SK-N-SH (cell line): ENCODE measurements around the gene SSR1. TPM values are rescaled to one million over a fixed set of nuclear protein-coding genes. Genes with fewer than 3 reads are reported as not detected.

Experiments
- CTCF ChIA-PET: fragments of 300-600, 350-600 bp; formaldehyde crosslinking; extraction: SDS; loops from one replicate; lab custom pipeline; 2021; lab: Yijun Ruan, JAX
- POLR2A ChIA-PET: fragments of 350-600 bp; sonication (Branson Sonifier 250); formaldehyde crosslinking; extraction: SDS; loops from one replicate; lab custom pipeline; 2020; ENCODE audit warnings: antibody characterized with exemption, inconsistent platforms; lab: Yijun Ruan, JAX
- DNase-seq: peaks from one replicate; pipeline ENCODE4 v3.0.0; 2012
- H2AFZ ChIP-seq: fragments of 200-600 bp; sonication (generic); 2 replicates; pipeline ENCODE4 v1.8.1; 2016; ENCODE audit warnings: antibody characterized with exemption, mild to moderate bottlenecking, low read depth
- H3F3A ChIP-seq: fragments of 200-600 bp; sonication (generic); replicated peaks from 2 replicates; pipeline ENCODE3; 2016; ENCODE audit warnings: antibody characterized with exemption, mild to moderate bottlenecking; ENCODE audit not compliant: insufficient read depth
- H3K27ac ChIP-seq, 2 experiments: fragments of 200-500 bp in 1 of 2; fragments of 200-600 bp in 1 of 2; sonication (Bioruptor generic) in 1 of 2; sonication (generic), shearing (Covaris generic) in 1 of 2; 2 replicates each; pipeline versions ENCODE4 v1.5.1 to v1.6.1; 2014 to 2016; ENCODE audit warnings: low read depth in 2 of 2, inconsistent platforms in 1 of 2, low read length in 1 of 2, mild to moderate bottlenecking in 1 of 2, mixed read lengths in 1 of 2
- H3K27me3 ChIP-seq: fragments of 200-600 bp; sonication (generic), shearing (Covaris generic); 2 replicates; pipeline ENCODE4 v1.6.1; 2016; ENCODE audit warnings: mixed run types; ENCODE audit not compliant: insufficient read depth
- H3K36me3 ChIP-seq, 2 experiments: fragments of 200-500 bp in 1 of 2; fragments of 200-600 bp in 1 of 2; sonication (Bioruptor generic) in 1 of 2; sonication (generic) in 1 of 2; replicated peaks in 1 of 2; 2 replicates each; pipeline versions ENCODE3 to v1.5.1; 2014 to 2016; ENCODE audit warnings: low read length in 1 of 2, mild to moderate bottlenecking in 1 of 2; ENCODE audit not compliant: insufficient read depth in 2 of 2, control insufficient read depth in 1 of 2
- H3K4me1 ChIP-seq, 2 experiments: fragments of 200-500 bp in 1 of 2; fragments of 200-600 bp in 1 of 2; sonication (Bioruptor generic) in 1 of 2; sonication (generic), shearing (Covaris generic) in 1 of 2; 2 replicates each; pipeline versions ENCODE4 v1.5.1 to v1.6.1; 2014 to 2016; ENCODE audit warnings: low read depth in 1 of 2, low read length in 1 of 2, mixed run types in 1 of 2; ENCODE audit not compliant: insufficient read depth in 2 of 2, control insufficient read depth in 1 of 2
- H3K4me2 ChIP-seq: fragments of 200-600 bp; sonication (generic), shearing (Covaris generic); 2 replicates; pipeline ENCODE4 v1.6.1; 2017; ENCODE audit warnings: mixed run types
- H3K4me3 ChIP-seq, 2 experiments: fragments of 200-500 bp in 1 of 2; fragments of 200-600 bp in 1 of 2; sonication (Bioruptor generic) in 1 of 2; sonication (generic), shearing (Covaris generic) in 1 of 2; 2 replicates each; pipeline versions ENCODE4 v1.5.1 to v1.8.1; 2014 to 2016; ENCODE audit warnings: low read depth in 2 of 2, inconsistent platforms in 1 of 2, low read length in 1 of 2, mild to moderate bottlenecking in 1 of 2, mixed read lengths in 1 of 2, moderate library complexity in 1 of 2
- H3K79me2 ChIP-seq: fragments of 200-600 bp; sonication (generic); 2 replicates; pipeline ENCODE4 v1.8.1; 2017; ENCODE audit warnings: mild to moderate bottlenecking; ENCODE audit not compliant: insufficient read depth
- H3K9ac ChIP-seq: fragments of 200-600 bp; sonication (generic); 2 replicates; pipeline ENCODE4 v1.6.1; 2017; ENCODE audit warnings: mixed run types
- H3K9me2 ChIP-seq: fragments of 200-600 bp; sonication (generic); 2 replicates; pipeline ENCODE4 v1.6.1; 2017; ENCODE audit warnings: mixed run types
- H3K9me3 ChIP-seq: fragments of 200-600 bp; sonication (generic); 2 replicates; pipeline ENCODE4 v1.6.1; 2017; ENCODE audit warnings: mixed run types, mild to moderate bottlenecking, moderate library complexity
- H4K20me1 ChIP-seq: fragments of 200-600 bp; sonication (generic); 2 replicates; pipeline ENCODE4 v1.6.1; 2017; ENCODE audit warnings: mild to moderate bottlenecking, mixed run types; ENCODE audit not compliant: insufficient read depth
- CHD2 ChIP-seq: fragments of 150-350 bp; IDR thresholded peaks from 2 replicates; pipeline ENCODE4 v1.6.1; 2018; ENCODE audit warnings: low read length; ENCODE audit not compliant: partially characterized antibody
- ELF1 ChIP-seq: IDR thresholded peaks from 2 replicates; pipeline ENCODE4 v1.4.0; 2012
- EP300 ChIP-seq, 2 experiments: IDR thresholded peaks; 2 replicates each; pipeline versions ENCODE4 v1.4.0 to v1.6.1; 2012; ENCODE audit warnings: borderline replicate concordance in 1 of 2, low read depth in 1 of 2, low read length in 1 of 2
- FOSL2 ChIP-seq: IDR thresholded peaks from 2 replicates; pipeline ENCODE4 v1.4.0; 2012; ENCODE audit warnings: low read depth, mild to moderate bottlenecking, moderate library complexity, borderline replicate concordance
- GATA2 ChIP-seq: sonication (generic); formaldehyde crosslinking; IDR thresholded peaks from 2 replicates; pipeline ENCODE4 v1.5.0; 2020; ENCODE audit warnings: mild to moderate bottlenecking, missing genetic modification reagents
- MXI1 ChIP-seq: IDR thresholded peaks from 2 replicates; pipeline ENCODE4 v1.6.1; 2012; ENCODE audit warnings: mild to moderate bottlenecking, low read depth, low read length, improper control_type of control experiment
- POLR2AphosphoS5 ChIP-seq: IDR thresholded peaks from 2 replicates; pipeline ENCODE4 v1.6.1; 2012; ENCODE audit warnings: low read depth, low read length
- RAD21 ChIP-seq: IDR thresholded peaks from 2 replicates; pipeline ENCODE4 v1.6.1; 2012; ENCODE audit warnings: mild to moderate bottlenecking, low read length
- RCOR1 ChIP-seq: fragments of 150-350 bp; IDR thresholded peaks from 2 replicates; pipeline ENCODE4 v1.6.1; 2017; ENCODE audit warnings: antibody characterized with exemption, low read length
- RFX5 ChIP-seq: IDR thresholded peaks from 2 replicates; pipeline ENCODE4 v1.6.1; 2012; ENCODE audit warnings: mild to moderate bottlenecking, improper control_type of control experiment, low read length
- TAF1 ChIP-seq: IDR thresholded peaks from 2 replicates; pipeline ENCODE4 v1.6.1; 2012; ENCODE audit warnings: low read depth, mild to moderate bottlenecking, low read length, moderate library complexity, borderline replicate concordance
- YY1 ChIP-seq: IDR thresholded peaks from 2 replicates; pipeline ENCODE4 v1.4.0; 2012; ENCODE audit warnings: low read depth, mild to moderate bottlenecking
- WGBS: methylation state at CpG from one replicate; pipeline ENCODE4 v1.1.6; 2017; ENCODE audit warnings: low lambda C conversion rate; 5-methylcytosine and 5-hydroxymethylcytosine counted together
- polyA plus RNA-seq, 3 experiments: library from polyadenylated mRNA; depleted of rRNA; stranded (reverse); fragments of >200 nt; gene quantifications; 2 replicates each; pipeline ENCODE4 v1.2.3, GENCODE V29; 2012
- TF ChIP-seq, protein P1 (sequence below): IDR thresholded peaks from 2 replicates; pipeline ENCODE4 v1.4.0; 2012; ENCODE audit warnings: low read depth
- TF ChIP-seq, protein P2 (sequence below): IDR thresholded peaks from 2 replicates; pipeline ENCODE4 v1.6.1; 2012; ENCODE audit warnings: mild to moderate bottlenecking, low read depth, low read length, moderate library complexity
- TF ChIP-seq, protein P3 (sequence below): fragments of 150-350 bp; IDR thresholded peaks from 2 replicates; pipeline ENCODE4 v1.6.1; 2017; ENCODE audit warnings: antibody characterized with exemption, low read length, low read depth, borderline replicate concordance
- TF ChIP-seq, protein P4 (sequence below): fragments of 200-600 bp; sonication (generic); IDR thresholded peaks from 2 replicates; pipeline ENCODE4 v1.6.1; 2017; ENCODE audit warnings: antibody characterized with exemption, mild to moderate bottlenecking, moderate library complexity
- TF ChIP-seq, protein P5 (sequence below): IDR thresholded peaks from 2 replicates; pipeline ENCODE4; 2012
- TF ChIP-seq, protein P6 (sequence below): fragments of 150-350 bp; IDR thresholded peaks from 2 replicates; pipeline ENCODE4 v1.6.1; 2016; ENCODE audit warnings: mild to moderate bottlenecking, low read depth, low read length

Gene SSR1
- polyA plus RNA-seq, 1 of the 3 experiments (the other 2 are of a cell fraction) = 50.7 TPM

DNA sequence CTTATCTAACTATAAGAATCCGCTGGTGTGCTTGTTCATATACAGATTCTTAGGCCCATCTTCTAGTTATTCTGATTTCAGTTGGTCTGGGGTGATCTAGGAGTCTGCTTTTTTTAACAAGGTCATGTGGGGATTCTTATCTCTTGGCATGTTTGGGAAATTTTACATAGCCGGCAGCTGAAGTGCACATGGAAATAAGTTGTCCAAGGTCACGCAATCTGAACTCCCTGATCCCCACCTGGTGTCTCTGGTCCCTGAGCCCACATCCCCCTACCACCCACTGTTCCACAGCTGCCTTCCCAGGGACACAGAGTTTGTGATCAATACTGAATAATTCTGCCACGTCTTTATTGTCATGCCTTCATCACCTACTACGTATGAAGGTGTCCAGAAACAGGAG, 90.8 kb downstream of the SSR1 start:
- Histone ChIP-seq H3K79me2 (no peaks in the 10 kb centered on the region), H3K36me3 (peaks cover 10 to 20% of the 10 kb centered on the region in 2 experiments), H3K27ac (no peak overlapping the region), H3K4me1 (peaks cover 0 to 5% of the 10 kb centered on the region in 2 experiments; a peak in 2 of 4 replicates), H3K9me2 (no peaks in the 10 kb centered on the region), H4K20me1 (no peaks in the 10 kb centered on the region), H3F3A (no peaks in the 10 kb centered on the region), H2AFZ (no peak overlapping the region), H3K4me2 (no peak overlapping the region), H3K9me3 (no peaks in the 10 kb centered on the region), H3K27me3 (no peaks in the 10 kb centered on the region), H3K9ac (no peak overlapping the region), H3K4me3 (no peak overlapping the region)
- POLR2A ChIA-PET = no interaction called here
- DNase-seq = no peak
- CTCF ChIA-PET = no interaction called here
- TF ChIP-seq EP300 (IDR thresholded peaks at IDR 0.05; ENCODE audit: borderline replicate concordance in 1 of 2, low read depth in 1 of 2, low read length in 1 of 2) = no peak
- TF ChIP-seq, protein P1, sequence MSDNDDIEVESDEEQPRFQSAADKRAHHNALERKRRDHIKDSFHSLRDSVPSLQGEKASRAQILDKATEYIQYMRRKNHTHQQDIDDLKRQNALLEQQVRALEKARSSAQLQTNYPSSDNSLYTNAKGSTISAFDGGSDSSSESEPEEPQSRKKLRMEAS = no peak
- TF ChIP-seq, protein P2, sequence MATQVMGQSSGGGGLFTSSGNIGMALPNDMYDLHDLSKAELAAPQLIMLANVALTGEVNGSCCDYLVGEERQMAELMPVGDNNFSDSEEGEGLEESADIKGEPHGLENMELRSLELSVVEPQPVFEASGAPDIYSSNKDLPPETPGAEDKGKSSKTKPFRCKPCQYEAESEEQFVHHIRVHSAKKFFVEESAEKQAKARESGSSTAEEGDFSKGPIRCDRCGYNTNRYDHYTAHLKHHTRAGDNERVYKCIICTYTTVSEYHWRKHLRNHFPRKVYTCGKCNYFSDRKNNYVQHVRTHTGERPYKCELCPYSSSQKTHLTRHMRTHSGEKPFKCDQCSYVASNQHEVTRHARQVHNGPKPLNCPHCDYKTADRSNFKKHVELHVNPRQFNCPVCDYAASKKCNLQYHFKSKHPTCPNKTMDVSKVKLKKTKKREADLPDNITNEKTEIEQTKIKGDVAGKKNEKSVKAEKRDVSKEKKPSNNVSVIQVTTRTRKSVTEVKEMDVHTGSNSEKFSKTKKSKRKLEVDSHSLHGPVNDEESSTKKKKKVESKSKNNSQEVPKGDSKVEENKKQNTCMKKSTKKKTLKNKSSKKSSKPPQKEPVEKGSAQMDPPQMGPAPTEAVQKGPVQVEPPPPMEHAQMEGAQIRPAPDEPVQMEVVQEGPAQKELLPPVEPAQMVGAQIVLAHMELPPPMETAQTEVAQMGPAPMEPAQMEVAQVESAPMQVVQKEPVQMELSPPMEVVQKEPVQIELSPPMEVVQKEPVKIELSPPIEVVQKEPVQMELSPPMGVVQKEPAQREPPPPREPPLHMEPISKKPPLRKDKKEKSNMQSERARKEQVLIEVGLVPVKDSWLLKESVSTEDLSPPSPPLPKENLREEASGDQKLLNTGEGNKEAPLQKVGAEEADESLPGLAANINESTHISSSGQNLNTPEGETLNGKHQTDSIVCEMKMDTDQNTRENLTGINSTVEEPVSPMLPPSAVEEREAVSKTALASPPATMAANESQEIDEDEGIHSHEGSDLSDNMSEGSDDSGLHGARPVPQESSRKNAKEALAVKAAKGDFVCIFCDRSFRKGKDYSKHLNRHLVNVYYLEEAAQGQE = no peak
- no peak for TF ChIP-seq RAD21
- TF ChIP-seq, protein P3, sequence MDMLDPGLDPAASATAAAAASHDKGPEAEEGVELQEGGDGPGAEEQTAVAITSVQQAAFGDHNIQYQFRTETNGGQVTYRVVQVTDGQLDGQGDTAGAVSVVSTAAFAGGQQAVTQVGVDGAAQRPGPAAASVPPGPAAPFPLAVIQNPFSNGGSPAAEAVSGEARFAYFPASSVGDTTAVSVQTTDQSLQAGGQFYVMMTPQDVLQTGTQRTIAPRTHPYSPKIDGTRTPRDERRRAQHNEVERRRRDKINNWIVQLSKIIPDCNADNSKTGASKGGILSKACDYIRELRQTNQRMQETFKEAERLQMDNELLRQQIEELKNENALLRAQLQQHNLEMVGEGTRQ = no peak
- no peak for TF ChIP-seq TAF1
- no peak for TF ChIP-seq RFX5
- no peak for TF ChIP-seq YY1
- no peak for TF ChIP-seq FOSL2
- TF ChIP-seq CHD2 = no peak
- no peak for TF ChIP-seq POLR2AphosphoS5
- no peak for TF ChIP-seq RCOR1
- TF ChIP-seq, protein P4, sequence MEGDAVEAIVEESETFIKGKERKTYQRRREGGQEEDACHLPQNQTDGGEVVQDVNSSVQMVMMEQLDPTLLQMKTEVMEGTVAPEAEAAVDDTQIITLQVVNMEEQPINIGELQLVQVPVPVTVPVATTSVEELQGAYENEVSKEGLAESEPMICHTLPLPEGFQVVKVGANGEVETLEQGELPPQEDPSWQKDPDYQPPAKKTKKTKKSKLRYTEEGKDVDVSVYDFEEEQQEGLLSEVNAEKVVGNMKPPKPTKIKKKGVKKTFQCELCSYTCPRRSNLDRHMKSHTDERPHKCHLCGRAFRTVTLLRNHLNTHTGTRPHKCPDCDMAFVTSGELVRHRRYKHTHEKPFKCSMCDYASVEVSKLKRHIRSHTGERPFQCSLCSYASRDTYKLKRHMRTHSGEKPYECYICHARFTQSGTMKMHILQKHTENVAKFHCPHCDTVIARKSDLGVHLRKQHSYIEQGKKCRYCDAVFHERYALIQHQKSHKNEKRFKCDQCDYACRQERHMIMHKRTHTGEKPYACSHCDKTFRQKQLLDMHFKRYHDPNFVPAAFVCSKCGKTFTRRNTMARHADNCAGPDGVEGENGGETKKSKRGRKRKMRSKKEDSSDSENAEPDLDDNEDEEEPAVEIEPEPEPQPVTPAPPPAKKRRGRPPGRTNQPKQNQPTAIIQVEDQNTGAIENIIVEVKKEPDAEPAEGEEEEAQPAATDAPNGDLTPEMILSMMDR = no peak
- TF ChIP-seq, protein P5, sequence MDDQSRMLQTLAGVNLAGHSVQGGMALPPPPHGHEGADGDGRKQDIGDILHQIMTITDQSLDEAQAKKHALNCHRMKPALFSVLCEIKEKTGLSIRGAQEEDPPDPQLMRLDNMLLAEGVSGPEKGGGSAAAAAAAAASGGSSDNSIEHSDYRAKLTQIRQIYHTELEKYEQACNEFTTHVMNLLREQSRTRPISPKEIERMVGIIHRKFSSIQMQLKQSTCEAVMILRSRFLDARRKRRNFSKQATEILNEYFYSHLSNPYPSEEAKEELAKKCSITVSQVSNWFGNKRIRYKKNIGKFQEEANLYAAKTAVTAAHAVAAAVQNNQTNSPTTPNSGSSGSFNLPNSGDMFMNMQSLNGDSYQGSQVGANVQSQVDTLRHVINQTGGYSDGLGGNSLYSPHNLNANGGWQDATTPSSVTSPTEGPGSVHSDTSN = no peak
- TF ChIP-seq, protein P6, sequence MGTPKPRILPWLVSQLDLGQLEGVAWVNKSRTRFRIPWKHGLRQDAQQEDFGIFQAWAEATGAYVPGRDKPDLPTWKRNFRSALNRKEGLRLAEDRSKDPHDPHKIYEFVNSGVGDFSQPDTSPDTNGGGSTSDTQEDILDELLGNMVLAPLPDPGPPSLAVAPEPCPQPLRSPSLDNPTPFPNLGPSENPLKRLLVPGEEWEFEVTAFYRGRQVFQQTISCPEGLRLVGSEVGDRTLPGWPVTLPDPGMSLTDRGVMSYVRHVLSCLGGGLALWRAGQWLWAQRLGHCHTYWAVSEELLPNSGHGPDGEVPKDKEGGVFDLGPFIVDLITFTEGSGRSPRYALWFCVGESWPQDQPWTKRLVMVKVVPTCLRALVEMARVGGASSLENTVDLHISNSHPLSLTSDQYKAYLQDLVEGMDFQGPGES = no peak
- TF ChIP-seq GATA2 = no peak
- TF ChIP-seq ELF1 = no peak
- TF ChIP-seq MXI1 = no peak
- 82% methylated on average over 5 of the region's 5 CpGs for WGBS
